ENCODE measurements around the gene HBEGF. TPM values are rescaled to one million over a fixed set of nuclear protein-coding genes. Genes with fewer than 3 reads are reported as not detected.

Gene HBEGF
- total and polyA plus RNA-seq, 2 experiments from 2014 or later: 6.7 to 7.2 TPM

DNA sequence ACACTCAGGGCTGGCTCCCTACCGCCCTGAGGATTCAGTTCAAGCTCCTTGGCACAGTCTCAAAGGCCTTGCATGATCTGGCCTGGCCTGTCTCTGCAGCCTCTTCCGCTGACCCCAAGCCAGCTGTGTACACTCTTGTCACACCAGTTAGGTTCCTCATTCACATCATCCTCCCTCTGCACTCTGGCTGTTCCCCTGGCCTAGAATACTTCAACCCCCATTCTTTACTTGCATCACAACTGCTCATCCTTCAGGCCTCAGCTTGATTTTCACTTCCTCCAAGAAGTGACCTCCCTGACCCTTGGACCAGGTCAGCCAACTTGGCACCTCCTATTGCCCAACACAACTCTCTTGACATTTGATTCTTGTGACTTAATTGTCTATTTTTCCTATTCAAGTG is 24.6 kb downstream of the HBEGF start:
- Histone ChIP-seq H3K4me3 (no peak overlapping the region), H3K4me1 (ENCODE audit: insufficient read depth) (peaks cover 7% of the 10 kb centered on the region), H3K27me3 (no peaks in the 10 kb centered on the region), H4K20me1 (ENCODE audit: insufficient read depth, poor library complexity, severe bottlenecking) (no peaks in the 10 kb centered on the region), H3K36me3 (replicated peaks; ENCODE audit: insufficient read depth, low read depth) (no peaks in the 10 kb centered on the region), H3K27ac (no peak overlapping the region), H2AFZ (no peak overlapping the region), H3K4me2 (no peak overlapping the region), H3K9me2 (replicated peaks; ENCODE audit: insufficient read depth) (no peaks in the 10 kb centered on the region), H3K9me3 (ENCODE audit: low read depth) (no peaks in the 10 kb centered on the region), H3K79me2 (no peaks in the 10 kb centered on the region)
- no peak for DNase-seq (ENCODE audit: low spot score)
- TF ChIP-seq EZH2phosphoT487 (IDR thresholded peaks at IDR 0.05; ENCODE audit: low read depth, severe bottlenecking, unreplicated experiment) (no peak), CTCF (IDR thresholded peaks at IDR 0.05; ENCODE audit: poor library complexity) (no peak), EZH2 (IDR thresholded peaks at IDR 0.05; ENCODE audit: borderline replicate concordance) (no peak)
- 93% methylated on average over 2 of the region's 2 CpGs for WGBS (ENCODE audit: low lambda C conversion rate, missing lambda C conversion rate)

- Histone ChIP-seq H2AFZ (no peak overlapping the region), H3K79me2 (no peaks in the 10 kb centered on the region), H3K9me3 (ENCODE audit: low read depth) (no peaks in the 10 kb centered on the region), H4K20me1 (ENCODE audit: insufficient read depth, poor library complexity, severe bottlenecking) (no peaks in the 10 kb centered on the region), H3K4me3 (no peak overlapping the region), H3K27me3 (no peaks in the 10 kb centered on the region), H3K4me1 (ENCODE audit: insufficient read depth) (peaks cover 7% of the 10 kb centered on the region), H3K36me3 (replicated peaks; ENCODE audit: insufficient read depth, low read depth) (no peaks in the 10 kb centered on the region), H3K27ac (no peak overlapping the region), H3K4me2 (no peak overlapping the region), H3K9me2 (replicated peaks; ENCODE audit: insufficient read depth) (no peaks in the 10 kb centered on the region)
- WGBS (ENCODE audit: low lambda C conversion rate, missing lambda C conversion rate): 93% methylated on average over 1 of the region's 1 CpG
- TF ChIP-seq EZH2phosphoT487 (IDR thresholded peaks at IDR 0.05; ENCODE audit: low read depth, severe bottlenecking, unreplicated experiment) (no peak), EZH2 (IDR thresholded peaks at IDR 0.05; ENCODE audit: borderline replicate concordance) (no peak), CTCF (IDR thresholded peaks at IDR 0.05; ENCODE audit: poor library complexity) (no peak)
- DNase-seq (ENCODE audit: low spot score): no peak
Measured at GRCh38 chr5:140319833-140320232, 26.6 kb downstream of the HBEGF start.

DNA sequence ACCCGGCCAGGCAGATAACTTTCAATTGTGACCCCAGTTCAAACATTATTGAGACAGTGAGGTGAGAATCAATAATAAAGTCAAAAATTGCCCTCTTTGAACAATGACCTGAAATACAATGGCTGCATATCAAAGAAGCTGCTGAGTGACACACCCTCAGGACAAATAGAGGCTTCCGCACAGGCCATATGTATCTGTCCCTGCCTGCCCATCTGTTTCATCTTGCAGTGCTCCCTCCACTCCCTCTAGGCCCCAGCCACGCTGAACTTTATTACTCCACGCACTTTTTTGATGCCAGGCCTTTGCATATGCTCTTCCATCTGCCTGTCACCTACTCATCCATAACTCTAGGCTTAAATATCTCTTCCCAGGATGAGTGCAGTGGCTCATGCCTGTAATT is 27.6 kb downstream of the HBEGF start:
- no peaks in the 10 kb centered on the region for H3K36me3 ChIP-seq (replicated peaks; ENCODE audit: insufficient read depth, low read depth)
- no peak for TF ChIP-seq CTCF (IDR thresholded peaks at IDR 0.05; ENCODE audit: poor library complexity)
- TF ChIP-seq EZH2 (IDR thresholded peaks at IDR 0.05; ENCODE audit: borderline replicate concordance): no peak
- no peak for TF ChIP-seq EZH2phosphoT487 (IDR thresholded peaks at IDR 0.05; ENCODE audit: low read depth, severe bottlenecking, unreplicated experiment)
- H3K9me2 ChIP-seq (replicated peaks; ENCODE audit: insufficient read depth): no peaks in the 10 kb centered on the region
- no peaks in the 10 kb centered on the region for H4K20me1 ChIP-seq (ENCODE audit: insufficient read depth, poor library complexity, severe bottlenecking)
- DNase-seq (ENCODE audit: low spot score): no peak
- H3K27me3 ChIP-seq: no peaks in the 10 kb centered on the region
- 76% methylated on average over 4 of the region's 4 CpGs for WGBS (ENCODE audit: low lambda C conversion rate, missing lambda C conversion rate)
- no peak overlapping the region for H3K27ac ChIP-seq
- H3K4me3 ChIP-seq: no peak overlapping the region
- no peak overlapping the region for H2AFZ ChIP-seq
- no peak overlapping the region for H3K4me2 ChIP-seq
- H3K4me1 ChIP-seq (ENCODE audit: insufficient read depth): peaks cover 7% of the 10 kb centered on the region
- no peaks in the 10 kb centered on the region for H3K9me3 ChIP-seq (ENCODE audit: low read depth)
- H3K79me2 ChIP-seq: no peaks in the 10 kb centered on the region

GRCh38 chr5:140317859-140318258 is 28.5 kb downstream of the HBEGF start:
- Histone ChIP-seq H4K20me1 (ENCODE audit: insufficient read depth, poor library complexity, severe bottlenecking) (no peaks in the 10 kb centered on the region), H3K79me2 (no peaks in the 10 kb centered on the region), H2AFZ (no peak overlapping the region), H3K9me2 (replicated peaks; ENCODE audit: insufficient read depth) (no peaks in the 10 kb centered on the region), H3K9me3 (ENCODE audit: low read depth) (no peaks in the 10 kb centered on the region), H3K27me3 (no peaks in the 10 kb centered on the region), H3K4me1 (ENCODE audit: insufficient read depth) (no peaks in the 10 kb centered on the region), H3K4me2 (no peak overlapping the region), H3K36me3 (replicated peaks; ENCODE audit: insufficient read depth, low read depth) (no peaks in the 10 kb centered on the region), H3K4me3 (no peak overlapping the region), H3K27ac (no peak overlapping the region)
- WGBS (ENCODE audit: low lambda C conversion rate, missing lambda C conversion rate): 81% methylated on average over 5 of the region's 5 CpGs
- DNase-seq (ENCODE audit: low spot score): no peak
- TF ChIP-seq CTCF (IDR thresholded peaks at IDR 0.05; ENCODE audit: poor library complexity) (no peak), EZH2 (IDR thresholded peaks at IDR 0.05; ENCODE audit: borderline replicate concordance) (no peak), EZH2phosphoT487 (IDR thresholded peaks at IDR 0.05; ENCODE audit: low read depth, severe bottlenecking, unreplicated experiment) (no peak)
